GM21367 (cell line): ENCODE data around the gene KCNQ5.
A peak's percentile ranks its signal among the peaks of the same experiment; 100 is the strongest.
"Not testable (repeated sequence)": the region's sequence is repeated elsewhere in the genome, so short reads cannot be mapped to it uniquely, and the experiment has no call there.

ENCODE experiments used
- ATAC-seq: cut with Tn5 transposase; IDR thresholded peaks from one replicate; pipeline ENCODE4 v1.9.1; 2021; ENCODE audit not compliant: unreplicated experiment

KCNQ5 gene

GRCh38 chr6:73156793-73157767 is 535.2 kb downstream of the KCNQ5 start:
- no peak for ATAC-seq

- ATAC-seq: no peak
Observed at GRCh38 chr6:73157870-73158269, 536.0 kb downstream of the KCNQ5 start.

DNA sequence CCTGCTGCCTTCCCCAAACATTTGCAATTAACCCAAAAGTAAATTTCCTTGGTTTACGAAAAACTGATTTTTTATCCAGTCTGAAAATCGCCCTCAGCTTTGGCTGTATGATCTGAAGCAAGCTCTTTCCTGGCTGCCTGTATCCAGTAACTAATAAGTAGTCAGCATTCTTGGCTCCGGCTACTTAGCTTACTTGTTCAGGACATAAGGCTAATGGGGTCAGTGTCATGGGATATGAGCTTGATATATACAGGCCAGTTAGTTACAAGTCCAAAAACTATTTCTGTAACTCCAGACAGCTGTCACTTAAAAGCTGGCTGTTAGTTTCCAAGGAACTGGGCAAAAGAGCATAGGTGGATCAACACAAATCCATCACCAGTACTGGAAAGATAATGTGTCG is 547.2 kb downstream of the KCNQ5 start:
- no peak for ATAC-seq

- no peak for ATAC-seq
Observed at GRCh38 chr6:73169633-73170032, 547.8 kb downstream of the KCNQ5 start.

GRCh38 chr6:73174646-73175045 is 552.8 kb downstream of the KCNQ5 start:
- ATAC-seq: no peak

- ATAC-seq: no peak
Observed at GRCh38 chr6:73176057-73176456, 554.2 kb downstream of the KCNQ5 start.

- ATAC-seq: peak; percentile 57
Observed at GRCh38 chr6:73177221-73177944, 555.5 kb downstream of the KCNQ5 start.

DNA sequence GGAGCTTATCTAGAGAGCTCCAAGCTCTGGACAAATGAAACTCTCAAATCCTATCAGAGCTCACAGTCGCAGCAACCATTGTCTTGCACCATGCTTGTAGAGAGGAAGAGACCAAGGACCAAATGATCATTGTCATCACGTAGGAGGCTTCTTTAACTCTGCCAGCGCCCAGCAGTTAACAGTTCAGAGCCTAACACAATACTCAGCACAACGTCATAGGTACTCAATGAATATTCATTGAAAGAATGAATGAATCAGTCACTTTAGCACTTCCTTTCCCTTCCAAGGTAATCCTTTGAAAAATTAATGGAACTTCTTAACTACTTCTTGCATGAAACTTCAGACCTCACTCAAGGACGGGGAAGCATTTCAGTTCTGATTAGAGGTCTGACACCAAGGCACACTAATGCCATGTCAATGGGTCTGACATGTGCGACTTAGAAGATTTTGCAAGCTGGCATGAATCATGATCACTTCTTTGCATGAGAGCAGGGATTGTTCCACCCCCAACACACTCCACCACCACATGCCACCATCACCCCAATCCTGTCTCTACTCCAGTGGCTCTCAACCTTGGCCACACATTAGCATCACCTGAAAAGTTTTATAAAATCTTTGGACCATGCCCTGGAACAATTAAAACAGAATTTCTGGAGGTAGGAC is 558.3 kb downstream of the KCNQ5 start:
- no peak for ATAC-seq

DNA sequence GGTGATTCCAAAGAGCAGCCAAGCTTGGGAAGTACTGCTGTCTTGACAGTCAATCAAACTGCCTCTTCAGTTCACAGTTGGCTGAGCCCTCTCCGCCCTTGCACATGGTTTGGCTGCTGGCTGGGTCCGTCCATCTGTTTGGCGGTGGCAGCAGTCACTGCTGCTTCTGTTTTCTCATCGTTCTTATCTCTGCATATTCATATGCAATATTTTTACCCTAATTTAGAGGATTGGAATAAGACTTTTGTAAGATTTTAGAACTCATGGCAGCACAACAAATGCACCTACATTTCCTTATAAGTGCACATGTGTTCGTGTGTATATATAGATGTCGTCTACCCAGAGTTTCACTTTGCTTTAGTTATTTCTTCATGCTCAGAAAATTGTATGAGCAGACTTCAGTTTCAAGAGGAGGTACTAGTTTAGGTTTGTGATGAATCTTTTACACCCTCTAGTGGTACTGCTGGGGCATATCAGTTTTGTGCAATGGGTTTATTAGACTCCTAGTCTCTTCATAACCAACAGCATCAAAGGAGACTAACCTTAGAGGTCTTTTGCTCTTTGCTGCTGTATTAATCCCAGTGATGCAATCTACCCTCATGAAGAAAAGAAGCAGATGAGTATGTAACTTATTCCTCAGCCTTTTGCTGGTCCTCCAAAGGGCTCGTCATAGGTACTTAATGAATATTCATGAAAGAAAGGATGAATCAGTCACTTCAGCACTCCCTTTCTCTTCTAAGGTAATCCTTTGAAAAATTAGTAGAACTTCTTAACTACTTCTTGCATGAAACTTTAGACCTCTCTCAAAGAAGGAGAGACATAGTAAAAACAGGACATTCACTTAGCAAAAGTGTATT is 559.1 kb downstream of the KCNQ5 start:
- peak; percentile 70 for ATAC-seq

DNA sequence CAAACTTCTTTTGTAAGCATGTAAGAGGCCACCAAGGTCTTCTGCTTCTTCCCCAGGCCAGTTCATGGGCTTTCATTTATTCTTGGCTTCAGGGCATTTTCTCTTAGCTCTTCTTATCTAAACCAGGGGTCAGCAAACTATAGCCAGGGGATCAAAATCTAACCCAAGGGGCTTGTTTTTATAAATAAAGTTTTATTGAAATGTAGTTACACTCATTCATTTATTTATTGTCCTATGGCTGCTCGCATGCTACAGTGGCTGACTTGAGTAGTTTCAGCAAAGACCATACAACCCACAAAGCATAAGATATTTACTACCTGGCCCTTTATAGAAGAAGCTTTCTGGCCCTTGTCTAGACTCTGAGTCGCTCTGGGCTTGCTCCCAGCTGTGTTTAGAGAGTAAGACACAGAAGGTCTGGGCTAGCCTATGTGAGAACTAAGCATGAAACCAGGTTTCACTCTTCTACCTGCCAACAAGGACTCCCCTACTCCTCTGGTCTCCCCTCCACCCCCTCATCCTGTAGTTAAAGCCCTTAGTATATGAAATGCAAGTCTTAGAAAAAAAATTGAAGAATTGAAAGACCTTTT is 560.2 kb downstream of the KCNQ5 start:
- ATAC-seq: no peak

DNA sequence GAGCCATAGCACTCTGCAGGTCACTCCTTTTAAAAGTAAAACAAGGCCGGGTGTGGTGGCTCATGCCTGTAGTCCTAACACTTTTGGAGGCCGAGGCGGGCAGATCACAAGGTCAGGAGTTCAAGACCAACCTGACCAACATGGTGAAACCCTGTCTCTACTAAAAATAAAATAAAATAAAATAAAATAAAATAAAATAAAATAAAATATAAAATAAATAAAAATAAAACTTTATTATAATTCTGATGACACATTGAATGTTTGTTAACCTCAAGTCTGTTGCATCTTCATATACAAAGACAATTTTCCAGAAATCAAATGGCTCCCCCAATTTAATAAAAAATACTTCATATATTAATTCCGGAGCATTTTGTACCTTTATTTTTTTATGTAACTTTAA is 571.4 kb downstream of the KCNQ5 start:
- ATAC-seq: not testable (repeated sequence)

DNA sequence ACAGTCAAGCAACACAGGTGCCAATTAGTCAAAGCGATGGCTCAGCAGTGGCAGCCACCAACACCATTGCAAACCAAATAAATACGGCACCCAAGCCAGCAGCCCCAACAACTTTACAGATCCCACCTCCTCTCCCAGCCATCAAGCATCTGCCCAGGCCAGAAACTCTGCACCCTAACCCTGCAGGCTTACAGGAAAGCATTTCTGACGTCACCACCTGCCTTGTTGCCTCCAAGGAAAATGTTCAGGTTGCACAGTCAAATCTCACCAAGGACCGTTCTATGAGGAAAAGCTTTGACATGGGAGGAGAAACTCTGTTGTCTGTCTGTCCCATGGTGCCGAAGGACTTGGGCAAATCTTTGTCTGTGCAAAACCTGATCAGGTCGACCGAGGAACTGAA is 572.9 kb downstream of the KCNQ5 start:
- no peak for ATAC-seq

- ATAC-seq: no peak
Observed at GRCh38 chr6:73200247-73200646, 578.4 kb downstream of the KCNQ5 start.

- ATAC-seq: no peak
Observed at GRCh38 chr6:73200735-73201134, 578.9 kb downstream of the KCNQ5 start.

- no peak for ATAC-seq
Observed at GRCh38 chr6:73203098-73203497, 581.2 kb downstream of the KCNQ5 start.

- no peak for ATAC-seq
Observed at GRCh38 chr6:73204252-73204651, 582.4 kb downstream of the KCNQ5 start.

GRCh38 chr6:73207221-73207837 is 585.5 kb downstream of the KCNQ5 start:
- ATAC-seq: no peak

GRCh38 chr6:73209117-73209516 is 587.3 kb downstream of the KCNQ5 start:
- no peak for ATAC-seq

- no peak for ATAC-seq
Observed at GRCh38 chr6:73216859-73217258, 595.0 kb downstream of the KCNQ5 start.

- ATAC-seq: no peak
Observed at GRCh38 chr6:73225396-73225795, 603.5 kb downstream of the KCNQ5 start, which contains the start of gene KHDC1L. Gene KHDC1L, minus strand, starts transcription at chr6:73225496. Its CDS starts 88 bp downstream, at chr6:73225408.
